ENCODE results near the gene ZNF594.
"Not testable (repeated sequence)": the region's sequence is repeated elsewhere in the genome, so short reads cannot be mapped to it uniquely, and the experiment has no call there.

- TF ChIP-seq, protein P1, sequence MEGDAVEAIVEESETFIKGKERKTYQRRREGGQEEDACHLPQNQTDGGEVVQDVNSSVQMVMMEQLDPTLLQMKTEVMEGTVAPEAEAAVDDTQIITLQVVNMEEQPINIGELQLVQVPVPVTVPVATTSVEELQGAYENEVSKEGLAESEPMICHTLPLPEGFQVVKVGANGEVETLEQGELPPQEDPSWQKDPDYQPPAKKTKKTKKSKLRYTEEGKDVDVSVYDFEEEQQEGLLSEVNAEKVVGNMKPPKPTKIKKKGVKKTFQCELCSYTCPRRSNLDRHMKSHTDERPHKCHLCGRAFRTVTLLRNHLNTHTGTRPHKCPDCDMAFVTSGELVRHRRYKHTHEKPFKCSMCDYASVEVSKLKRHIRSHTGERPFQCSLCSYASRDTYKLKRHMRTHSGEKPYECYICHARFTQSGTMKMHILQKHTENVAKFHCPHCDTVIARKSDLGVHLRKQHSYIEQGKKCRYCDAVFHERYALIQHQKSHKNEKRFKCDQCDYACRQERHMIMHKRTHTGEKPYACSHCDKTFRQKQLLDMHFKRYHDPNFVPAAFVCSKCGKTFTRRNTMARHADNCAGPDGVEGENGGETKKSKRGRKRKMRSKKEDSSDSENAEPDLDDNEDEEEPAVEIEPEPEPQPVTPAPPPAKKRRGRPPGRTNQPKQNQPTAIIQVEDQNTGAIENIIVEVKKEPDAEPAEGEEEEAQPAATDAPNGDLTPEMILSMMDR (IDR thresholded peaks at IDR 0.05; ENCODE audit: low read depth, low read length) = not testable (repeated sequence)
- TF ChIP-seq EZH2phosphoT487 (IDR thresholded peaks at IDR 0.05; ENCODE audit: low read depth) = not testable (repeated sequence)
These were observed 48.1 kb upstream of the ZNF594 start for GRCh38 chr17:5239769-5240168.

Data from OCI-LY3 (cell line).